HG03095 (cell line): ENCODE results near the gene APOC3.

Source experiments
- ATAC-seq: cut with Tn5 transposase; IDR thresholded peaks from one replicate; pipeline ENCODE4 v1.9.1; 2021; ENCODE audit warnings: moderate library complexity; ENCODE audit not compliant: unreplicated experiment

Gene APOC3

GRCh38 chr11:116869610-116870009 lies 39.9 kb downstream of the APOC3 start:
- no peak for ATAC-seq

GRCh38 chr11:116870054-116870453 lies 40.3 kb downstream of the APOC3 start:
- no peak for ATAC-seq

- ATAC-seq = no peak
Measured at GRCh38 chr11:116871248-116871647, 41.5 kb downstream of the APOC3 start.

GRCh38 chr11:116873381-116873780 lies 43.7 kb downstream of the APOC3 start:
- ATAC-seq = no peak

GRCh38 chr11:116874251-116874650 lies 44.5 kb downstream of the APOC3 start:
- ATAC-seq = no peak

- no peak for ATAC-seq
Measured at GRCh38 chr11:116875194-116875593, 45.5 kb downstream of the APOC3 start.

- no peak for ATAC-seq
Measured at GRCh38 chr11:116876656-116877055, 46.9 kb downstream of the APOC3 start.

- ATAC-seq = peak; percentile 54
Measured at GRCh38 chr11:116879800-116880625, 50.3 kb downstream of the APOC3 start.

GRCh38 chr11:116881143-116881542 lies 51.4 kb downstream of the APOC3 start:
- ATAC-seq = no peak

GRCh38 chr11:116882386-116882785 lies 52.7 kb downstream of the APOC3 start:
- ATAC-seq = no peak
